ENCODE results near the gene CAB39.

CAB39 gene

GRCh38 chr2:230712443-230713330, at the start of gene CAB39:
Gene CAB39, plus strand, starts transcription at chr2:230712842. Its CDS starts 47,160 bp downstream, at chr2:230760002.
- DNase-seq, result peak; percentile 78

- no peak for DNase-seq
These were observed 48.5 kb upstream of the CAB39 start for GRCh38 chr2:230664128-230664527.

- DNase-seq, result no peak
These were observed 47.8 kb upstream of the CAB39 start for GRCh38 chr2:230664844-230665243.

- DNase-seq, result no peak
These were observed 47.4 kb upstream of the CAB39 start for GRCh38 chr2:230665263-230665691.

DNA sequence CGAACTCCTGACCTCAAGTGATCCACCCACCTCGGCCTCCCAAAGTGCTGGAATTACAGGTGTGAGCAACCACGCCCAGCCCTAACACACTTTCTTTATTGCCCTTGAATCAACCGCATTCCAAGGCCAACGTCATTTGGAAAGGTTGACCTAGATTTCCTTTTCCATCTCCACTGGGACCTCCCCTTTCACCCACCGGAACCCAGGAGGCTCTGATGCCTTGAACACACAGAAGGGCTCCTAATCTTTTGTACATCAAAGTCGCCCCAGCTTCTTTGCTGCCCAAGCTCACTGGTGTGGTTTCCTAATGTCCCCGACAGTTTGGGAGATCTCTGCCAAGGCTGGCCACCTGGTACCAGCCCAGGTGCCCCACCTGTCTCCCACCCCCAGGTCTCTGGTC, 46.2 kb upstream of the CAB39 start:
- DNase-seq, result no peak

GRCh38 chr2:230666885-230667712, 45.5 kb upstream of the CAB39 start:
- no peak for DNase-seq

GRCh38 chr2:230668184-230668938, 44.3 kb upstream of the CAB39 start:
- no peak for DNase-seq

DNA sequence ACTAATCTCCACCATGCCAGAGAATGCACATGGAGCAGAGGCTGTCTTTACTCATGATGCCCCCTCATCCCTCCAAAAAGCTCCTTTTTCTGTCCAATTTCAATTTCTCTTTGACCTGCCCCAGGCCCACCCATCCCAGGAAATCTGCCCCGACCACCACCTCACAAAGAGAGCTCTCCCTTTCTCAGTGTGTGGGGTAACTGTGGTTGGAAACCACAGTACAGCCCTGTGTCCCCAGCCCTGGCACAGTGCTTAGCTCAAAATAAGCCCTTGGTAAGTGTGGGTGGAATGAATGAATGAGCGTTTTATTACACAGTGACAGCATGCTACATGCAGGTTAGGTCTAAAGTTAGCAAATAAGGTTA, 43.7 kb upstream of the CAB39 start:
- DNase-seq, result no peak

DNA sequence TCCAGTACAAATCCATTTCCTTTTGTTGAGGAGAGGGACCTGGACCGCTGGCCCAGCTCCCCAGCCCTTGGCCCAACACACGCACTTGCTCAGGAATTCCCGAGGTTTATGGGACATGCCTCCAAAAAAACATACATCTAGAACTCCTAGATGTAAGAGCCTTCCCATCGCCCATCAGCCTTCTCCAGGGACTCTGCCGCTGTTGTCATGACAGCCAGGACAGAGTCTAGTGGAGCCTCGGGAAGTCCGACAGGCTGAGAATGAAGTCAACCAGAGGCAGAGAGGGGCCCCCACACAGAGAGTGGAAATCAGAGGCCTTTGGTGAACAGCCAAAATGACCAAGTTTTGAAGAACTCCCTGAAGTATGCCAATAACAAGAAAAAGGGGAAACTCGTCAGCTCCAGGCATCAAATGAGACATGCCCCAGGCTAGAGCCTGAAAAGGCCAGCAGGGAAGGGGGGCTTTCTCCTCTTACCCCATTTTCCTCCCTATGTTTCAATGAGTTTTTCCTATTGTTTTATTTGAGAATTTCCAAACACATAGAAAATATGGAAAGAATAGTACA, 43.2 kb upstream of the CAB39 start:
- DNase-seq, result no peak

GRCh38 chr2:230671117-230671516, 41.5 kb upstream of the CAB39 start:
- no peak for DNase-seq

GRCh38 chr2:230672836-230673235, 39.8 kb upstream of the CAB39 start:
- no peak for DNase-seq

GRCh38 chr2:230674401-230674800, 38.2 kb upstream of the CAB39 start:
- no peak for DNase-seq

DNA sequence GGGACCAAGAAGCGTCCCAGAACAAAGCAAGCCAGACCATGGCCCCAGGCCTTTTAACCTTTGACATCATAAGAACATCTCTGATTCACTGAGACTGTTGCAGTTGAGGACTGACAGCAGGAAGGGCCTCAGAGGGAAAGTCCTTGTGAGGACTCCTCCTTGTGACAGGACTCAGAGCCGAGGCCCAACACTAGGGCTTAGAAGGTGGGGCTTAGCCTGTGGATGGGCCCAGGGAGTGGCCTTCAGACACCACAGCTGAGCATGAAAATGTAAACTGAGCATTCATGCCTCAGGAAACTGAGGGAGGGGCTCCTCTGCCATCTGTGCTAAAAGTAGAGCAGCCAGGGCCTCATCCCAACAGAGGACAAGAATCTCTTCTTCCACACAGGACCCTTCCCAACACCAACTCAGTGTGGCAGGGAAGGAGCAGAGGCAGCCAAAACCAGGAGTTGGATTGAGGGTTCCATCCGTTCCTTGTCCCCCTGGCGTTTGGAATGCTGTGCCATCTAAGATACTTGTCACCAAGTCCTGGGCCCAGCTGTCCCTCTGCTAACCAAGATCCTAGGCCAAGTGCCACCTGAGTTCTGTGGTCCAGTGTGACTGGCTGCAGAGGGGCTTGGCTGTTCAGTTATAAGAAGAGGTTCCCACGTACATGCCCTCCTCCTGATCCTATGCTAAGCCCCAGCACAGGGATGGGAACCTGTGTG, 37.5 kb upstream of the CAB39 start:
- DNase-seq, result no peak

DNA sequence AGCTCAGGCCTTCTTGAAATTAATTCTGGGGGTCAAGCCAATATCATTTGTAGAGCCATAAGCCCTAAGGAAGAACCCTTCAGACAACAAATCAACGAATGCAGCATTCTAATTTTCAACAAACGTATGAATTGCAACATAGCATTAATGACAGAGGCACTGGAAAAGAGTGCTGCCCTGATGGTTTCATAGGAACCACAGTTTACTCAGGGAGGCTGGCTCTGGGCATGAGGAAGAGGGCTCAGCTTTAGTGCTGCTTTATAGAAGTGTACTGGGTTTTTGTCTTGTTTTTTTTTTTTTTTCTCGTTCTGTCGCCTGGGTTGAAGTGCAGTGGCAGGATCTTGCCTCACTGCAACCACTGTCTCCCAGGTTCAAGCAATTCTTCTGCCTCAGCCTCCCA, 36.1 kb upstream of the CAB39 start:
- DNase-seq, result no peak

GRCh38 chr2:230677201-230677946, 35.3 kb upstream of the CAB39 start:
- no peak for DNase-seq

GRCh38 chr2:230678018-230678417, 34.6 kb upstream of the CAB39 start:
- no peak for DNase-seq

DNA sequence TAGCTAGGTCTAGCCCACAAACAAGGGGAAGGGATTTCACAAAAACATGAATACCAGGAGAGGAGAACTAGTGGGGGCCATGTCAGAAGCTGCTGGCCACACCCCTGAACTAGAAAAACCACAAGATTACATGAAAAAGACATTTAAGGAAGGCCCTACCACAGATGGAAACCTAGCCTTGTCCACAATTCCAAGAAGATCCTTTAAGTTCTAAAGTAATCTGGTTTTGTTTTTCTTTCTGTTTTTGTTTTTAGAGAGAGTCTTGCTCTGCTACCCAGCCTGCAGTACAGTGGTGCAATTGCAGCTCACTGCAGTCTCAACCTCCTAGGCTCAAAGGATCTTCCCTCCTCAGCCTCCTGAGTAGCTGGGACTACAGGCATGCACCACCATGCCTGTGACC, 34.2 kb upstream of the CAB39 start:
- no peak for DNase-seq

DNA sequence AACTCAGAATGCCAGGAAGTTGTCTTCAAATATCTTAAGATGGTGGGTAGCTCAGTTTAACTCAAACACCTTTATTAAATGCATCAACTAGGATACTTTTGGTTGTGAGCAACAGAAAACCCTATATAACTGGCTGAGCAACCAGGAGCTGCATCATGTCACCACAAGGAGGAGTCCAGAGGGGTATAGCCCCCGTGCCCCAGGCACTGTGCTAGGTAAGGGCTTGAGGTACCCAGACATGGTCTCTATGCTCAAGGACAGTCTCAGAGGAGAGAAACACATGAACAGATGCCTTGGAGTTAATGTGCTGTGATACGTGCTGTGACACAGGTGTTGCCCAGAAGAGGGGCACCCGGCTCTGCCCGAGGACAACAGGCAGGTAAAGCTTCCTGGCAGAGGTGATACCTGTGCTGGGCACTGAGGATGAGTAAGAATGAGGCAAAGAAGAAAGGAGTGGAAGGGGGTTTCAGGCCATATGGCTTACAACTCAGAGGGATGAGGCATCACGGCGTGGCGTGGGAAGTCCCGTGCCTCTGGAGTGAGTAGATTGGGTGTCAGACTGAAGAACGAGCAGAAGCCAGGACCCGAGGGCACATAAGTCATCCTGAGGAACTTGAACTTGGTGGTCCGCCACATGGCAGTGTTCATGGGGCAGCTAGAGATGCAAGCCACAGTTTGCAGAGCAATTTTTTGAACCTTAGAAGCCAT, 32.0 kb upstream of the CAB39 start:
- no peak for DNase-seq

DNA sequence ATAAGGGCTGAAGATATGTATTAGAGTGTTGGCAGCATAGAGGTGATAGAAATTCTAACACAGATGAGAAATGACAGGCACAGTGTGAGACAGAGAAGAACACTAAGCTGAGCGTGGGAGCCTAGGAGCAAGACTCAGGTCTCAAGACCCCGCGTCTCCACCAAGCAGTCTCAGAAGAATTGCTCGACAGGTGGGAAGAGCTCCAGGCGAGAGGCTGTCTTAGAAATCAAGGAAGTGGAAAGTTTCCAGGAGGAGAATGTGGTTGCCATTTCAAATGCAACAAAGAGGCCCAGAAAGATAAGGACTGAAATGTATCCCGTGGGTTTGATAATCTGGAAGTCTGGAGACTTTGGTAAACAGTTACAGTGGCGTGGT, 31.5 kb upstream of the CAB39 start:
- no peak for DNase-seq

DNA sequence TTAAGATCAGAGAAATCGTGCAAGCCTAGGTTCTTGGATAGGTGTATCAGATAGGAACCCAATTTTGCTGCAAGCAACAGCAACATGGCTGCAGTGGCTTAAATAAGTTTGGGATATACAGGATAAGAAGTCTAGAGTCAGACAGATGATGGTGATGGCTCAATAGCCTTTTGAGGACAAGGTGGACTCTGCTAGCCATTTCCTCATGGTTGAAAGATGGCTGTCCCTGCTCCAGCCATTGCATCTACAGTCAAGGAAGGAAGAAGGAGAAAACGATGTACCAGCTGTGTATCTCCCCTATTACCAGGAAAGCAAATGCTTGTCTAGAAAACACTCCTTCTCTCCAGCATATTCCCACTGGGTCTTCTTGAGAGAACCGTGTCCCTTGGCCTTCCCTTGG, 30.1 kb upstream of the CAB39 start:
- DNase-seq, result no peak
